ENCODE results near the gene RTKN. TPM values are rescaled to one million over a fixed set of nuclear protein-coding genes. Genes with fewer than 3 reads are reported as not detected.
A peak's percentile ranks its signal among the peaks of the same experiment; 100 is the strongest.

Gene RTKN
- total RNA-seq, 4 donors from 2014 or later, result 44.9 to 71.8 (median 48.3) TPM

- WGBS, 2 donors, result 68 to 72% methylated on average over 32 to 35 of the region's 35 CpGs
- peak overlapping the region; percentile 36 for H3K4me3 ChIP-seq (ENCODE audit: low read depth, poor library complexity, severe bottlenecking)
- peak in 1 of 2 donors; percentile 69 for DNase-seq (ENCODE audit: low spot score in 2 of 2)
- intact Hi-C loops (cut with DNase I; ENCODE audit: low total_unique reads), result no loop called here
- TF ChIP-seq POLR2A (IDR thresholded peaks at IDR 0.05), result no peak
- TF ChIP-seq CTCF (IDR thresholded peaks at IDR 0.05), result no peak
These were observed 25.9 kb downstream of the RTKN start for GRCh38 chr2:74415762-74416395.

- H3K4me3 ChIP-seq (ENCODE audit: low read depth, poor library complexity, severe bottlenecking), result peak overlapping the region; percentile 36
- peak in 1 of 2 donors; percentile 91 for DNase-seq (ENCODE audit: low spot score in 2 of 2)
- TF ChIP-seq POLR2A (IDR thresholded peaks at IDR 0.05), result no peak
- TF ChIP-seq CTCF (IDR thresholded peaks at IDR 0.05), result no peak
- intact Hi-C loops (cut with DNase I; ENCODE audit: low total_unique reads), result no loop called here
- 13 to 20% methylated on average over 23 to 29 of the region's 66 CpGs for WGBS, 2 donors
These were observed 26.6 kb downstream of the RTKN start for GRCh38 chr2:74414881-74415761.

- no peak for DNase-seq (ENCODE audit: low spot score in 2 of 2)
- WGBS, 2 donors, result 31 to 32% methylated on average over 11 to 16 of the region's 19 CpGs
- intact Hi-C loops (cut with DNase I; ENCODE audit: low total_unique reads), result no loop called here
These were observed 27.3 kb downstream of the RTKN start for GRCh38 chr2:74414441-74414840.

GRCh38 chr2:74413001-74413698, 28.6 kb downstream of the RTKN start:
- H3K4me3 ChIP-seq (ENCODE audit: low read depth, poor library complexity, severe bottlenecking), result no peak overlapping the region
- DNase-seq (ENCODE audit: low spot score in 2 of 2), result no peak
- WGBS, 2 donors, result 71 to 75% methylated on average over 4 to 8 of the region's 8 CpGs
- intact Hi-C loops (cut with DNase I; ENCODE audit: low total_unique reads), result no loop called here
- TF ChIP-seq POLR2A (IDR thresholded peaks at IDR 0.05) (no peak), CTCF (IDR thresholded peaks at IDR 0.05) (no peak)

More at GRCh38 chr2:74414441-74414840, 27.3 kb downstream of the RTKN start:
- TF ChIP-seq POLR2A (IDR thresholded peaks at IDR 0.05), result no peak
- no peak for TF ChIP-seq CTCF (IDR thresholded peaks at IDR 0.05)
- peak overlapping the region; percentile 36 for H3K4me3 ChIP-seq (ENCODE audit: low read depth, poor library complexity, severe bottlenecking)

GRCh38 chr2:74407682-74408081, 34.1 kb downstream of the RTKN start:
- no peak for TF ChIP-seq CTCF (IDR thresholded peaks at IDR 0.05)
- no peak for TF ChIP-seq POLR2A (IDR thresholded peaks at IDR 0.05)

More at GRCh38 chr2:74407682-74408081, 34.1 kb downstream of the RTKN start:
- H3K4me3 ChIP-seq (ENCODE audit: low read depth, poor library complexity, severe bottlenecking), result no peak overlapping the region
- intact Hi-C loops (cut with DNase I; ENCODE audit: low total_unique reads), result no loop called here
- DNase-seq (ENCODE audit: low spot score in 2 of 2), result no peak
- WGBS, 2 donors, result 65 to 70% methylated on average over 5 of the region's 5 CpGs

Measured in lower leg skin (tissue), 4 donors.